NCI-H1436 (cell line): Measurements from ENCODE around the gene FGF14.
A peak's percentile ranks its signal among the peaks of the same experiment; 100 is the strongest.

Source experiments
- DNase-seq: peaks from one replicate; lab custom pipeline; 2025; lab: John Stamatoyannopoulos, UW

Gene FGF14

DNA sequence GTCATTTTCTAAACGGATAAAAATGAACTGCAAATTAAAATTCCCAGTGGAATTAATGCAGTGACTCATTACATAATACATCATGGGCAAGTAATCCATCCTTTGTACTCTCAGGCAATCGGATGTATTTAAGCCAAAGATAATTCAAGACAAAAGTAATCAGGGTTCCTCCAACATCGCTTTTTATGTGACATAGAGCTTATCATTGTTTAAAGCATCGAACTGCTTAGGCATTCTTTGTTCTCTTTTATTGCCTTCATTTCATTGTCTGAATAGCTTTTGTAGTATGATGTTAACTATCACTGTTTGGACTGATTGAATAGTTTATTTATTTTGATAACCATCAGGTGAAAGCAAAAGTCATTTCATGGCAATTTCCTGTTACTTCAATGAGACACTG, 740.0 kb downstream of the FGF14 start:
- peak; percentile 10 for DNase-seq
